Immature natural killer cell (primary cell): ENCODE results near the gene CFAP119. TPM values are rescaled to one million over a fixed set of nuclear protein-coding genes. Genes with fewer than 3 reads are reported as not detected.

Experiments
- DNase-seq, 3 donors: peaks; one replicate each; pipeline ENCODE4 v3.0.0; 2022; ENCODE audit warnings: mixed read lengths in 1 of 3
- H3K27ac Mint-ChIP-seq, 6 donors: one replicate each; pipeline ENCODE4 v1.8.0; 2020; ENCODE audit warnings: mixed read lengths in 6 of 6, mild to moderate bottlenecking in 5 of 6, inconsistent platforms in 4 of 6, moderate library complexity in 3 of 6
- H3K27me3 Mint-ChIP-seq, 3 donors: one replicate each; pipeline ENCODE4 v1.8.0; 2020 to 2021; ENCODE audit warnings: low read depth in 3 of 3, mild to moderate bottlenecking in 3 of 3, mixed read lengths in 3 of 3, moderate library complexity in 3 of 3, inconsistent platforms in 1 of 3
- H3K36me3 Mint-ChIP-seq, 3 donors: one replicate each; pipeline ENCODE4 v1.8.0; 2020; ENCODE audit warnings: mixed read lengths in 3 of 3, inconsistent platforms in 2 of 3, mild to moderate bottlenecking in 2 of 3
- H3K4me1 Mint-ChIP-seq, 2 donors: one replicate each; pipeline ENCODE4 v1.8.0; 2020; ENCODE audit warnings: inconsistent platforms in 2 of 2, mild to moderate bottlenecking in 2 of 2, mixed read lengths in 2 of 2, moderate library complexity in 1 of 2
- H3K4me3 Mint-ChIP-seq, 5 donors: one replicate each; pipeline ENCODE4 v1.8.0; 2020; ENCODE audit warnings: mild to moderate bottlenecking in 5 of 5, mixed read lengths in 5 of 5, inconsistent platforms in 3 of 5, moderate library complexity in 3 of 5
- H3K9me3 Mint-ChIP-seq, 6 donors: one replicate each; pipeline ENCODE4 v1.8.0; 2020; ENCODE audit warnings: mild to moderate bottlenecking in 6 of 6, mixed read lengths in 6 of 6, inconsistent platforms in 4 of 6, moderate library complexity in 3 of 6
- polyA plus RNA-seq, 3 donors: library from polyadenylated mRNA; unstranded; fragments of 300-500 nt; fragmentation: Illumina TruSeq; gene quantifications; one replicate each; pipeline ENCODE4 v1.2.3, GENCODE V29; 2021

CFAP119 gene
- polyA plus RNA-seq, 3 donors from 2014 or later, result 0.76 to 1.0 TPM; not detected in 1

DNA sequence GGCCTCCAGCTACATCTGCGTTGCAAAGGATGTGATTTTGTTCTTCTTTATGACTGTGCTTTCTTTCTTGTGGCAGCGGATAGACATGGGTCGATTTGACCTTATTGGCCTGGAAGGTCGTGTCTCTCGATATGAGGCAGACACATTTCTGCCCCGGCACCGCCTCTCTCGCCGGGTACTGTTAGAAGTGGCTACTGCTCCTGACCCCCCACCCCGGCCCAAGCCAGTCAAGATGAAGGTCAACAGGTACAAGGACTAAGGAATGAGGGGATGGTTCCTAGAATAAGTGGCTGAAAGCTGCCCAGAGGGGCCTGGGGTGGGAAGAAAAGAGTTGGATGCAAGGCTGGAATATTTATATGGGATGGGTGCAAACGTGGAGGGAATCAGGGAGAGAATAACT is 41.8 kb downstream of the CFAP119 start:
- no peak for DNase-seq
- H3K36me3 Mint-ChIP-seq, result peaks cover 42 to 69% (median 55%) of the 10 kb centered on the region in 3 donors
- H3K4me1 Mint-ChIP-seq, result peaks cover 21 to 27% of the 10 kb centered on the region in 2 donors
- no peaks in the 10 kb centered on the region for H3K9me3 Mint-ChIP-seq
- peaks cover 2 to 10% (median 4%) of the 10 kb centered on the region in 3 donors for H3K27me3 Mint-ChIP-seq
- H3K27ac Mint-ChIP-seq, result peak overlapping the region in 3 of 6 donors; percentile 7 to 64 (median 56)
- H3K4me3 Mint-ChIP-seq, result no peak overlapping the region

- H3K4me3 Mint-ChIP-seq, result peak overlapping the region; percentile 61 to 86 (median 79)
- H3K27ac Mint-ChIP-seq, result peak overlapping the region; percentile 97 to 100 (median 98)
- peaks cover 2 to 8% (median 7%) of the 10 kb centered on the region in 3 donors for H3K27me3 Mint-ChIP-seq
- DNase-seq, result peak; percentile 64 to 74 (median 69)
- H3K36me3 Mint-ChIP-seq, result peaks cover 51 to 67% (median 51%) of the 10 kb centered on the region in 3 donors
- peaks cover 0 to 1% (median 0%) of the 10 kb centered on the region in 6 donors for H3K9me3 Mint-ChIP-seq
- H3K4me1 Mint-ChIP-seq, result peaks cover 27 to 29% of the 10 kb centered on the region in 2 donors
Observed at GRCh38 chr16:30715750-30716445, 46.0 kb downstream of the CFAP119 start.

GRCh38 chr16:30711712-30712111 is 50.1 kb downstream of the CFAP119 start:
- Mint-ChIP-seq H3K27me3 (peaks cover 2 to 10% (median 10%) of the 10 kb centered on the region in 3 donors), H3K4me3 (no peak overlapping the region), H3K36me3 (peaks cover 66 to 80% (median 73%) of the 10 kb centered on the region in 3 donors), H3K9me3 (peaks cover 0 to 3% (median 0%) of the 10 kb centered on the region in 6 donors), H3K4me1 (peaks cover 22 to 23% of the 10 kb centered on the region in 2 donors), H3K27ac (peak overlapping the region; percentile 2 to 86 (median 65))
- DNase-seq, result no peak

GRCh38 chr16:30710971-30711370 is 50.9 kb downstream of the CFAP119 start:
- H3K27me3 Mint-ChIP-seq, result peaks cover 3 to 10% (median 10%) of the 10 kb centered on the region in 3 donors
- H3K4me3 Mint-ChIP-seq, result no peak overlapping the region
- peaks cover 0 to 3% (median 0%) of the 10 kb centered on the region in 6 donors for H3K9me3 Mint-ChIP-seq
- peaks cover 15% of the 10 kb centered on the region in 2 donors for H3K4me1 Mint-ChIP-seq
- H3K27ac Mint-ChIP-seq, result peak overlapping the region in 5 of 6 donors; percentile 42 to 80 (median 53)
- H3K36me3 Mint-ChIP-seq, result peaks cover 60 to 75% (median 69%) of the 10 kb centered on the region in 3 donors
- no peak for DNase-seq

Other genes starting within 250 kb of the CFAP119 start
- 1 to 10 TPM in 2 of 3 donors, under 1 TPM in 1; 0.15 to 1.7 (median 1.3) TPM for gene ZNF768, start 235.5 kb downstream of the CFAP119 start, polyA plus RNA-seq
- gene ZNF747, start 227.2 kb downstream of the CFAP119 start, polyA plus RNA-seq, result 10 to 100 TPM in 1 of 3 donors, 1 to 10 TPM in 2; 7.4 to 10.2 (median 8.3) TPM
- gene ZNF764, start 203.7 kb downstream of the CFAP119 start, polyA plus RNA-seq, result 1 to 10 TPM; 1.3 to 6.3 (median 2.3) TPM
- gene ZNF688, start 190.3 kb downstream of the CFAP119 start, polyA plus RNA-seq, result 10 to 100 TPM; 31.9 to 39.0 (median 33.6) TPM
- gene ZNF785, start 176.4 kb downstream of the CFAP119 start, polyA plus RNA-seq, result 1 to 10 TPM; 1.2 to 3.3 (median 1.9) TPM
- 10 to 100 TPM in 1 of 3 donors, 1 to 10 TPM in 2; 7.5 to 14.7 (median 8.4) TPM for gene ZNF689, start 151.7 kb downstream of the CFAP119 start, polyA plus RNA-seq
- gene PRR14, start 111.1 kb downstream of the CFAP119 start, polyA plus RNA-seq, result 10 to 100 TPM; 10.6 to 29.5 (median 12.9) TPM
- gene FBRS, start 103.6 kb downstream of the CFAP119 start, polyA plus RNA-seq, result 1 to 10 TPM in 2 of 3 donors, under 1 TPM in 1; 0.06 to 5.5 (median 1.9) TPM
- gene SRCAP, start 62.9 kb downstream of the CFAP119 start, polyA plus RNA-seq, result 10 to 100 TPM in 1 of 3 donors, 1 to 10 TPM in 2; 1.9 to 38.9 (median 2.8) TPM
- gene PHKG2, start 13.6 kb downstream of the CFAP119 start, polyA plus RNA-seq, result 10 to 100 TPM; 49.2 to 91.0 (median 62.7) TPM
- gene RNF40, start 260 bp upstream of the CFAP119 start, polyA plus RNA-seq, result 10 to 100 TPM; 19.3 to 87.3 (median 24.6) TPM
- 1 to 10 TPM in 1 of 3 donors, under 1 TPM in 2; 0.09 to 1.1 (median 0.16) TPM for gene ZNF629, start 25.1 kb upstream of the CFAP119 start, polyA plus RNA-seq
- gene BCL7C, start 132.0 kb upstream of the CFAP119 start, polyA plus RNA-seq, result 10 to 100 TPM; 44.5 to 80.0 (median 60.7) TPM
- not detected for gene CTF1, start 134.6 kb upstream of the CFAP119 start, polyA plus RNA-seq
- 1 to 10 TPM in 1 of 3 donors, under 1 TPM in 2; 0.18 to 1.1 (median 0.22) TPM for gene FBXL19, start 161.5 kb upstream of the CFAP119 start, polyA plus RNA-seq
- gene ORAI3, start 187.0 kb upstream of the CFAP119 start, polyA plus RNA-seq, result 10 to 100 TPM; 31.4 to 50.0 (median 40.3) TPM
- gene SETD1A, start 195.7 kb upstream of the CFAP119 start, polyA plus RNA-seq, result 1 to 10 TPM in 2 of 3 donors, not detected in 1; 1.8 to 2.4 TPM
- gene HSD3B7, start 223.1 kb upstream of the CFAP119 start, polyA plus RNA-seq, result not detected
- not detected for gene STX1B, start 248.6 kb upstream of the CFAP119 start, polyA plus RNA-seq